ENCODE data around the gene CHD5.

CHD5 gene

DNA sequence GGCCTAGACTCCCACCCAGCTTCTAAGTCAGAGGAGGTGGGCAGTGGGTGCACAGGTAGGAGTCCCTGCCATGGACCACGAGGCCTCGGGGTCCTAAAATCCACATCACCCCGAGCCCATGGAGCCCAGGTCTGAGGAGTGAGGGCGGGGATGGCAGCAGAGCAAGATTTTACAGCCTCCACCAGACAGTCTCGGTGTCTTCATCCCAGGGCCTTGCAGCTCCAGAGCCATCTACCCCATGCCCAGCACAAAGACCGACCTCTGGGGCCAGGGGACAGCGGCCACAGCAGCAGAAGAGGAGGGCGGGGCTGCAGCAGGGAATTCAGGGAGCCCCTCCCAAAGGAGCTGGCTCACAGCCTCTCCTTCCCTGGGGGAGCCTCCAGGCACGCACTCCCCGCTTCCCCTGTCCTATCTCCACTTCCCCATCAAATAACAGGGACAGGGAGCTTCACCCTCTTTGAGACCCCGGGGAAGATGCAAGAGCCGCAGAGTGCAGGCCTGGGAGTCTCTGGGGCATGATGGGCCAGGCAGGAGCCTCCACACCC, 14.6 kb downstream of the CHD5 start:
- no peak for ATAC-seq
- TF ChIP-seq ARNTL (CRISPR knock-in tag; IDR thresholded peaks at IDR 0.05; ENCODE audit: borderline replicate concordance, low read depth) (no peak), BACH2 (CRISPR knock-in tag; IDR thresholded peaks at IDR 0.05; ENCODE audit: borderline replicate concordance) (no peak), OSR1 (CRISPR knock-in tag; IDR thresholded peaks at IDR 0.05) (no peak), ZFP30 (CRISPR knock-in tag; IDR thresholded peaks at IDR 0.05) (no peak), GLIS3 (CRISPR knock-in tag; IDR thresholded peaks at IDR 0.05) (no peak)
- TF ChIP-seq, protein P1, sequence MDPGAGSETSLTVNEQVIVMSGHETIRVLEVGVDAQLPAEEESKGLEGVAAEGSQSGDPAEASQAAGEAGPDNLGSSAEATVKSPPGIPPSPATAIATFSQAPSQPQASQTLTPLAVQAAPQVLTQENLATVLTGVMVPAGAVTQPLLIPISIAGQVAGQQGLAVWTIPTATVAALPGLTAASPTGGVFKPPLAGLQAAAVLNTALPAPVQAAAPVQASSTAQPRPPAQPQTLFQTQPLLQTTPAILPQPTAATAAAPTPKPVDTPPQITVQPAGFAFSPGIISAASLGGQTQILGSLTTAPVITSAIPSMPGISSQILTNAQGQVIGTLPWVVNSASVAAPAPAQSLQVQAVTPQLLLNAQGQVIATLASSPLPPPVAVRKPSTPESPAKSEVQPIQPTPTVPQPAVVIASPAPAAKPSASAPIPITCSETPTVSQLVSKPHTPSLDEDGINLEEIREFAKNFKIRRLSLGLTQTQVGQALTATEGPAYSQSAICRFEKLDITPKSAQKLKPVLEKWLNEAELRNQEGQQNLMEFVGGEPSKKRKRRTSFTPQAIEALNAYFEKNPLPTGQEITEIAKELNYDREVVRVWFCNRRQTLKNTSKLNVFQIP (CRISPR knock-in tag; IDR thresholded peaks at IDR 0.05; ENCODE audit: borderline replicate concordance, low read depth): no peak

DNA sequence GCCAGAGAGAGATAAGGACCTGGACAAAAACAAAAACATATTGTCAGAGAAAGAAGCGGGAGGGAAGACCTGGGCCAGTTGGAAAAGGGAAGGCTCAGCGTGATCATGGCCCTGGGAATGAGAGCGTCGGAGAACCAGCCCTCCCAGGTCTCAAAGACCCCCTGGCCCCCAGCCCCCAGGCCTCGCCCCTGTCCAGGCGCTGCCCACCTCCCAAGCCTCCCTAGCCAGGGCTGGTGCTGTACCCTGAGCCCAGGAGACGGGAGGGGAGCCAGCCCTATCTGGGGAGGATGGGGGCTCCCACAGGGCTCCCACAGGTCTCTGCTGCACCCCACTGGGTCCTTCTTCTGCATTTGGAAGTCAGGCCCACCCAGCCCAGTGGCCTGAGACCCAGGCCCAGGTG, 15.1 kb downstream of the CHD5 start:
- no peak for ATAC-seq
- TF ChIP-seq, protein P2, sequence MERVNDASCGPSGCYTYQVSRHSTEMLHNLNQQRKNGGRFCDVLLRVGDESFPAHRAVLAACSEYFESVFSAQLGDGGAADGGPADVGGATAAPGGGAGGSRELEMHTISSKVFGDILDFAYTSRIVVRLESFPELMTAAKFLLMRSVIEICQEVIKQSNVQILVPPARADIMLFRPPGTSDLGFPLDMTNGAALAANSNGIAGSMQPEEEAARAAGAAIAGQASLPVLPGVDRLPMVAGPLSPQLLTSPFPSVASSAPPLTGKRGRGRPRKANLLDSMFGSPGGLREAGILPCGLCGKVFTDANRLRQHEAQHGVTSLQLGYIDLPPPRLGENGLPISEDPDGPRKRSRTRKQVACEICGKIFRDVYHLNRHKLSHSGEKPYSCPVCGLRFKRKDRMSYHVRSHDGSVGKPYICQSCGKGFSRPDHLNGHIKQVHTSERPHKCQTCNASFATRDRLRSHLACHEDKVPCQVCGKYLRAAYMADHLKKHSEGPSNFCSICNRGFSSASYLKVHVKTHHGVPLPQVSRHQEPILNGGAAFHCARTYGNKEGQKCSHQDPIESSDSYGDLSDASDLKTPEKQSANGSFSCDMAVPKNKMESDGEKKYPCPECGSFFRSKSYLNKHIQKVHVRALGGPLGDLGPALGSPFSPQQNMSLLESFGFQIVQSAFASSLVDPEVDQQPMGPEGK (CRISPR knock-in tag; IDR thresholded peaks at IDR 0.05; ENCODE audit: borderline replicate concordance): no peak
- TF ChIP-seq RARB (CRISPR knock-in tag; IDR thresholded peaks at IDR 0.05) (no peak), ZFP30 (CRISPR knock-in tag; IDR thresholded peaks at IDR 0.05) (no peak), OSR1 (CRISPR knock-in tag; IDR thresholded peaks at IDR 0.05) (no peak), ZNF565 (CRISPR knock-in tag; conservative IDR thresholded peaks at IDR 0.05; ENCODE audit: low read depth) (no peak), ESRRG (CRISPR knock-in tag; IDR thresholded peaks at IDR 0.05) (no peak)
- TF ChIP-seq, protein P3, sequence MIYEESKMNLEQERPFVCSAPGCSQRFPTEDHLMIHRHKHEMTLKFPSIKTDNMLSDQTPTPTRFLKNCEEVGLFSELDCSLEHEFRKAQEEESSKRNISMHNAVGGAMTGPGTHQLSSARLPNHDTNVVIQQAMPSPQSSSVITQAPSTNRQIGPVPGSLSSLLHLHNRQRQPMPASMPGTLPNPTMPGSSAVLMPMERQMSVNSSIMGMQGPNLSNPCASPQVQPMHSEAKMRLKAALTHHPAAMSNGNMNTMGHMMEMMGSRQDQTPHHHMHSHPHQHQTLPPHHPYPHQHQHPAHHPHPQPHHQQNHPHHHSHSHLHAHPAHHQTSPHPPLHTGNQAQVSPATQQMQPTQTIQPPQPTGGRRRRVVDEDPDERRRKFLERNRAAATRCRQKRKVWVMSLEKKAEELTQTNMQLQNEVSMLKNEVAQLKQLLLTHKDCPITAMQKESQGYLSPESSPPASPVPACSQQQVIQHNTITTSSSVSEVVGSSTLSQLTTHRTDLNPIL (CRISPR knock-in tag; IDR thresholded peaks at IDR 0.05; ENCODE audit: low read depth): no peak
- TF ChIP-seq, protein P1 (CRISPR knock-in tag; IDR thresholded peaks at IDR 0.05; ENCODE audit: borderline replicate concordance, low read depth): no peak

DNA sequence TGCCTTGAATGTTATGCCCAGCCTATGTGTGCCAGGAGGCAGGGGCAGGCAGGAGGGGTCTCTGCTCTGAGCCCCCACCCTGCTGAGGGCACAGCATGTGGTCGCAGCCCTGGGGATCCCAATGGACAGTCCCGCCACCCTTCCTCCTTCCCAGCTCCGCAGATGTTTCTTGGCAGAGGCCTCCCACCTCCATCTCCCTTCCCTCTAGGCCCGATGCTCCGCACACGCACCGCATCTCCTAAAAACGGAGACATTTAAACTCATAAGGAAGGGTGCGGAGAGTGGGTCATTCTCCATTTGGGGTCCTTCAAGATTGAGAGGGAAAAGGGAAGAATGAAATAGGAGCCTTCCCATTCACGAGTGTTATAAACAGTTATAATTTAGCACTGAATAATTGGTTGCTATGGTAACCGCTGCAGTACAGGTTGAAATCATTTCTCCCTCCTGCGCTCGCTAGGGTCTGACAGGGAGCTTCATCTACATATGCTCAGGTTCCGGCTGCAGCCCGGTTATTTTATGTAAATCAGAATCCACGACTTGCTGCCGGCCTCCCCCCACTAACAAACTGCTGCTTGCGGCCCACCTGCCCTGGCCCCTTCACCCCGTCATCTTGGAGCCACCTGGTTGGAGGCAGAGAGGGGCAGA, 16.0 kb downstream of the CHD5 start:
- no peak for TF ChIP-seq ZC3H10 (CRISPR knock-in tag; IDR thresholded peaks at IDR 0.05)
- TF ChIP-seq TCF4 (CRISPR knock-in tag; IDR thresholded peaks at IDR 0.05; ENCODE audit: borderline replicate concordance): no peak
- no peak for TF ChIP-seq ZNF8 (CRISPR knock-in tag; IDR thresholded peaks at IDR 0.05)
- TF ChIP-seq, protein P4, sequence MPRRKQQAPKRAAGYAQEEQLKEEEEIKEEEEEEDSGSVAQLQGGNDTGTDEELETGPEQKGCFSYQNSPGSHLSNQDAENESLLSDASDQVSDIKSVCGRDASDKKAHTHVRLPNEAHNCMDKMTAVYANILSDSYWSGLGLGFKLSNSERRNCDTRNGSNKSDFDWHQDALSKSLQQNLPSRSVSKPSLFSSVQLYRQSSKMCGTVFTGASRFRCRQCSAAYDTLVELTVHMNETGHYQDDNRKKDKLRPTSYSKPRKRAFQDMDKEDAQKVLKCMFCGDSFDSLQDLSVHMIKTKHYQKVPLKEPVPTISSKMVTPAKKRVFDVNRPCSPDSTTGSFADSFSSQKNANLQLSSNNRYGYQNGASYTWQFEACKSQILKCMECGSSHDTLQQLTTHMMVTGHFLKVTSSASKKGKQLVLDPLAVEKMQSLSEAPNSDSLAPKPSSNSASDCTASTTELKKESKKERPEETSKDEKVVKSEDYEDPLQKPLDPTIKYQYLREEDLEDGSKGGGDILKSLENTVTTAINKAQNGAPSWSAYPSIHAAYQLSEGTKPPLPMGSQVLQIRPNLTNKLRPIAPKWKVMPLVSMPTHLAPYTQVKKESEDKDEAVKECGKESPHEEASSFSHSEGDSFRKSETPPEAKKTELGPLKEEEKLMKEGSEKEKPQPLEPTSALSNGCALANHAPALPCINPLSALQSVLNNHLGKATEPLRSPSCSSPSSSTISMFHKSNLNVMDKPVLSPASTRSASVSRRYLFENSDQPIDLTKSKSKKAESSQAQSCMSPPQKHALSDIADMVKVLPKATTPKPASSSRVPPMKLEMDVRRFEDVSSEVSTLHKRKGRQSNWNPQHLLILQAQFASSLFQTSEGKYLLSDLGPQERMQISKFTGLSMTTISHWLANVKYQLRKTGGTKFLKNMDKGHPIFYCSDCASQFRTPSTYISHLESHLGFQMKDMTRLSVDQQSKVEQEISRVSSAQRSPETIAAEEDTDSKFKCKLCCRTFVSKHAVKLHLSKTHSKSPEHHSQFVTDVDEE (CRISPR knock-in tag; IDR thresholded peaks at IDR 0.05): no peak
- TF ChIP-seq ZFP30 (CRISPR knock-in tag; IDR thresholded peaks at IDR 0.05): no peak
- no peak for TF ChIP-seq GLIS3 (CRISPR knock-in tag; IDR thresholded peaks at IDR 0.05)
- no peak for TF ChIP-seq TOX (CRISPR knock-in tag; IDR thresholded peaks at IDR 0.05; ENCODE audit: borderline replicate concordance)
- TF ChIP-seq, protein P5, sequence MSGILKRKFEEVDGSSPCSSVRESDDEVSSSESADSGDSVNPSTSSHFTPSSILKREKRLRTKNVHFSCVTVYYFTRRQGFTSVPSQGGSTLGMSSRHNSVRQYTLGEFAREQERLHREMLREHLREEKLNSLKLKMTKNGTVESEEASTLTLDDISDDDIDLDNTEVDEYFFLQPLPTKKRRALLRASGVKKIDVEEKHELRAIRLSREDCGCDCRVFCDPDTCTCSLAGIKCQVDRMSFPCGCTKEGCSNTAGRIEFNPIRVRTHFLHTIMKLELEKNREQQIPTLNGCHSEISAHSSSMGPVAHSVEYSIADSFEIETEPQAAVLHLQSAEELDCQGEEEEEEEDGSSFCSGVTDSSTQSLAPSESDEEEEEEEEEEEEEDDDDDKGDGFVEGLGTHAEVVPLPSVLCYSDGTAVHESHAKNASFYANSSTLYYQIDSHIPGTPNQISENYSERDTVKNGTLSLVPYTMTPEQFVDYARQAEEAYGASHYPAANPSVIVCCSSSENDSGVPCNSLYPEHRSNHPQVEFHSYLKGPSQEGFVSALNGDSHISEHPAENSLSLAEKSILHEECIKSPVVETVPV (CRISPR knock-in tag; IDR thresholded peaks at IDR 0.05): no peak
- no peak for TF ChIP-seq BACH2 (CRISPR knock-in tag; IDR thresholded peaks at IDR 0.05; ENCODE audit: borderline replicate concordance)
- TF ChIP-seq OSR1 (CRISPR knock-in tag; IDR thresholded peaks at IDR 0.05): no peak
- TF ChIP-seq, protein P2 (CRISPR knock-in tag; IDR thresholded peaks at IDR 0.05; ENCODE audit: borderline replicate concordance): no peak
- no peak for TF ChIP-seq CSDC2 (CRISPR knock-in tag; IDR thresholded peaks at IDR 0.05)
- TF ChIP-seq ISL1 (CRISPR knock-in tag; IDR thresholded peaks at IDR 0.05): no peak
- no peak for TF ChIP-seq ARNTL (CRISPR knock-in tag; IDR thresholded peaks at IDR 0.05; ENCODE audit: borderline replicate concordance, low read depth)
- TF ChIP-seq PPARA (CRISPR knock-in tag; IDR thresholded peaks at IDR 0.05; ENCODE audit: borderline replicate concordance): no peak
- no peak for TF ChIP-seq ZNF565 (CRISPR knock-in tag; conservative IDR thresholded peaks at IDR 0.05; ENCODE audit: low read depth)
- TF ChIP-seq, protein P1 (CRISPR knock-in tag; IDR thresholded peaks at IDR 0.05; ENCODE audit: borderline replicate concordance, low read depth): no peak
- no peak for TF ChIP-seq ZFP3 (CRISPR knock-in tag; IDR thresholded peaks at IDR 0.05)
- TF ChIP-seq RARB (CRISPR knock-in tag; IDR thresholded peaks at IDR 0.05): no peak
- ATAC-seq: no peak

Data from SK-N-SH treated with all-trans-retinoic acid at 6 μM for 48 hours (cell line).